ENCODE measurements around the gene DNAJC15.

Gene DNAJC15

DNA sequence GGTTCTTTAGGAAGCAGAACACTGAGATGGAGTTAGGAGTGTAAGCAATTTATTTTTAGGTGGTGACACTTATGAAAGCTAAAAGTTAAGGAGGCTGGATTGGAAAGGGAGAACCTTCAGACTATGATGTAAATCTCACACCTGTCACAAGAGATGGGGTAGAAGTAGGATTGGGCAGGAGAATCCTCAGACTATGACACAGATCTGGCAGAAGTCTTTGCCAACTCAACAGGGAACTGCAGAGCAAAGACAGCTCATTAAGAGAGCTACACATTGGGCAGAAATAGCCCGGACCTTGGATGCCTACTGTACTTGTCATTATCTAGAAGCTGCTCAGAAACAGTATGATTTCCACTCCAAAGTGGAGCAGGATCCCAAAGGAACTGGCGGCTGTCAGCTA is 134.4 kb downstream of the DNAJC15 start:
- no peak for DNase-seq (ENCODE audit: low spot score)

DNA sequence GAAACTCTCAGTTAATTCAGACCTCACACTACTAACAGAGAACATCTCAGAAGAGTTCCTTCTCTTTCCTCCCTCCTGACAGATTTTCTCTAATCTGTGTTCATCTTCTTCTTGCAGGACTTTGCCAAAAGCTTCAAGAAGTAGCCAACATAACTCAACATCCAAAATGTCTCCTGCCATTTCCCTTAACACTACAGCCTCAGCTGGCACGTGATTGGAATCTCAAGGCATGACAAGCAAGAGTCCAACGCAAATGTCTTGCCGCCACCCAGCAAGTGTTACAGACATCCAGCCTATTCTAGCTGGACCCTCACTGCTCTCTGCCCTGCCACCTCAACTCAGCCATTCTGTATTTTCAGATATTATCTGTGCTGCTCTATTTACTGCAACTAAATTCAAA is 135.1 kb downstream of the DNAJC15 start:
- no peak for DNase-seq (ENCODE audit: low spot score)

DNA sequence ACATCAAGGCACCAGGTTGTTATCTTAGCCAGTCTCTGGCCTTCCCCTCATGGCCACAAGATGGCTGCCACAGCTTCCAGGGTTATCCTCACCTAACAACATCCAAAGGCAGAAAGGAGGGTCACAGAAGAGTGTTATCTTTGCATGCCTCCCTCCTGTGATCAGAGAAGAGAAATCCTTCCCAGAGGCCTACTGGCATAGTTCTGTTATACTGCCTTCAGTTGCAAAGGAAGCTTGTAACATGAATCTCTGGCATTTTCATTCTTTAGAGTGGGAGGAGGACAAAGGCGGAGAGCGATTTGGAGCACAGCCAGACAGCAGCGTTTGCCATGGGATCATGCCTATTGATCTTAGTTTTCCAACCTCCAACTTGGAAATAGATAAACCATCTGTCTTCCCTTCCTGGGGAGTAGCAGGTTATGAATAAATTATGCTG is 135.7 kb downstream of the DNAJC15 start:
- DNase-seq (ENCODE audit: low spot score): no peak

Data from D341Med (cell line).